Mammary epithelial cell (primary cell): ENCODE measurements around the gene CCDC89.

ENCODE experiments used
- CTCF ChIP-seq, 2 donors: IDR thresholded peaks in 1 of 2; conservative IDR thresholded peaks in 1 of 2; 2 replicates each; pipeline ENCODE4 v1.5.1; 2011 to 2012; ENCODE audit warnings: inconsistent platforms in 2 of 2, low read length in 2 of 2, mild to moderate bottlenecking in 2 of 2, control low read depth in 1 of 2, low read depth in 1 of 2; ENCODE audit not compliant: insufficient read depth in 1 of 2; ENCODE audit errors: extremely low read depth in 1 of 2
- EZH2 ChIP-seq: IDR thresholded peaks from 2 replicates; pipeline ENCODE4 v1.6.1; 2012; ENCODE audit warnings: low read length, inconsistent platforms, borderline replicate concordance

GRCh38 chr11:85672105-85672902 lies 13.7 kb downstream of the CCDC89 start:
- TF ChIP-seq CTCF (conservative IDR thresholded peaks at IDR 0.05 in 1 of 2, IDR thresholded peaks at IDR 0.05 in 1 of 2; ENCODE audit: extremely low read depth in 1 of 2, insufficient read depth in 1 of 2, low read depth in 1 of 2, low read length in 2 of 2) = no peak
- no peak for TF ChIP-seq EZH2
